K562 (cell line): Measurements from ENCODE around the gene RNF180. TPM values are rescaled to one million over a fixed set of nuclear protein-coding genes. Genes with fewer than 3 reads are reported as not detected.

Experiments used
- AFF1 ChIP-seq, 2 experiments: fragments of 450-650 bp; IDR thresholded peaks; 2 replicates each; pipeline ENCODE4 v1.6.1; 2018; ENCODE audit warnings: mild to moderate bottlenecking in 2 of 2, low read depth in 1 of 2; ENCODE audit not compliant: partially characterized antibody in 2 of 2
- HDGF ChIP-seq: fragments of 450-650 bp; IDR thresholded peaks from 2 replicates; pipeline ENCODE4 v1.6.1; 2016
- KLF6 ChIP-seq: fragments of 250-450 bp; sonication (Bioruptor Pico); IDR thresholded peaks from 2 replicates; pipeline ENCODE4 v1.4.0; 2020; ENCODE audit warnings: mild to moderate bottlenecking, moderate library complexity, borderline replicate concordance
- NCOA2 ChIP-seq, 2 experiments: fragments of 450-650 bp; IDR thresholded peaks; 2 replicates each; pipeline ENCODE4 v1.6.1; 2018; ENCODE audit warnings: mild to moderate bottlenecking in 2 of 2, moderate library complexity in 1 of 2; ENCODE audit not compliant: partially characterized antibody in 2 of 2
- RBBP5 ChIP-seq: fragments of 200-600 bp; sonication (generic); IDR thresholded peaks from 2 replicates; pipeline ENCODE4 v1.6.1; 2012; ENCODE audit warnings: borderline replicate concordance, mild to moderate bottlenecking, low read length, control low read depth, inconsistent platforms; ENCODE audit not compliant: insufficient read depth, poor library complexity, severe bottlenecking
- RBM25 ChIP-seq: fragments of 200-400 bp; formaldehyde crosslinking; IDR thresholded peaks from 2 replicates; pipeline ENCODE4 v1.6.1; 2018; ENCODE audit warnings: low read length, low read depth, moderate library complexity; ENCODE audit not compliant: severe bottlenecking
- STAT5A ChIP-seq: IDR thresholded peaks from 2 replicates; pipeline ENCODE4 v1.6.1; 2012; ENCODE audit warnings: low read length, inconsistent platforms, borderline replicate concordance
- TARDBP ChIP-seq: fragments of 450-650 bp; IDR thresholded peaks from 2 replicates; pipeline ENCODE4 v1.6.1; 2016
- U2AF1 ChIP-seq: fragments of 200-400 bp; formaldehyde crosslinking; optimal IDR thresholded peaks from 2 replicates; pipeline ENCODE3; 2017; ENCODE audit warnings: mild to moderate bottlenecking, low read depth, low read length, moderate library complexity
- ZBTB49 ChIP-seq: sonication (generic); formaldehyde crosslinking; IDR thresholded peaks from 2 replicates; pipeline ENCODE4 v1.8.0; 2022; ENCODE audit warnings: missing genetic modification reagents, mild to moderate bottlenecking, borderline replicate concordance
- ZNF699 ChIP-seq: fragments of 250-450 bp; sonication (Bioruptor Pico); IDR thresholded peaks from 2 replicates; pipeline ENCODE4 v1.8.0; 2021; ENCODE audit warnings: mild to moderate bottlenecking, moderate library complexity; ENCODE audit not compliant: insufficient replicate concordance
- polyA plus RNA-seq, 8 experiments: library from polyadenylated mRNA; depleted of rRNA in 4 of 8; stranded (reverse) in 5 of 8; unstranded in 3 of 8; fragments of >200 nt; fragmentation: Nextera tagmentation in 2 of 8; fragmentation: Illumina TruSeq in 1 of 8; extraction: Ambion mirVana in 2 of 8; extraction: Trizol in 1 of 8; gene quantifications; 2 replicates each; pipeline versions ENCODE4 v1.2.1 to v1.2.3, GENCODE V29; 2011 to 2014; ENCODE audit warnings: inconsistent platforms in 1 of 8, missing spikeins in 1 of 8
- total RNA-seq, 7 experiments: library from RNA; depleted of rRNA in 6 of 7; stranded (reverse); fragments of >200 nt in 6 of 7; fragmentation: Illumina TruSeq in 2 of 7; extraction: Trizol in 2 of 7; gene quantifications; 2 replicates each; pipeline versions ENCODE4 v1.2.1 to v1.2.3, GENCODE V29; 2011 to 2021; ENCODE audit warnings: low replicate concordance in 1 of 7

RNF180 gene
- total and polyA plus RNA-seq, 9 of the 15 experiments (the other 6 are each of a cell fraction or from before 2014, with no cell fraction given) = 0.05 TPM; not detected in 8

DNA sequence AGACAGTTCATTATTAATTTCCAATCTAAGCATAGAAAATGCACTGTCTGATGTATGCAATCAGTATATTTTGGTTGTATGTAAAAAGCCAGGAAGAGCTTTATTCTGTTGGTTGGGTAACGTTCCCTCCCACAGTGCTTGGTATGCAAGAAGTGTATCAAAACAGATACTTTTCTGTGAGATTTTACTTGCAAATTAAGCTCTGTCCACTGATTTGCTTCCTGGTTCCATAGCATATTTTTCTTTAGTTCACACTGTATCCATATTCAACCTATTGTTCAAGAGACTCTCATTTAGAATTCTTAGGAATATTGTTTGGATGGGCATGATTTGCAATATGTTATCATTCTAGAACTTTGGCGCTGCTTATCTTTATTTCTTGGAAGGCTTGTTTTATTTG is 47.4 kb downstream of the RNF180 start (continued):
- TF ChIP-seq U2AF1 = no peak
- no peak for TF ChIP-seq HDGF
- no peak for TF ChIP-seq STAT5A
- no peak for TF ChIP-seq ZBTB49 (CRISPR knock-in tag)
- TF ChIP-seq RBBP5 = no peak
- TF ChIP-seq ZNF699 (CRISPR knock-in tag) = no peak
- TF ChIP-seq NCOA2 (IDR thresholded peaks at IDR 0.05; ENCODE audit: partially characterized antibody in 2 of 2) = no peak
- TF ChIP-seq RBM25 = no peak
- no peak for TF ChIP-seq KLF6
- no peak for TF ChIP-seq AFF1 (IDR thresholded peaks at IDR 0.05; ENCODE audit: low read depth in 1 of 2, partially characterized antibody in 2 of 2)
- no peak for TF ChIP-seq TARDBP
